GM19397 (cell line): ENCODE data around the gene CAST.
A peak's percentile ranks its signal among the peaks of the same experiment; 100 is the strongest.
"Not testable (repeated sequence)": the region's sequence is repeated elsewhere in the genome, so short reads cannot be mapped to it uniquely, and the experiment has no call there.

Experiments used
- ATAC-seq: cut with Tn5 transposase; IDR thresholded peaks from one replicate; pipeline ENCODE4 v1.9.1; 2021; ENCODE audit warnings: mild to moderate bottlenecking, moderate library complexity; ENCODE audit not compliant: unreplicated experiment

CAST gene

DNA sequence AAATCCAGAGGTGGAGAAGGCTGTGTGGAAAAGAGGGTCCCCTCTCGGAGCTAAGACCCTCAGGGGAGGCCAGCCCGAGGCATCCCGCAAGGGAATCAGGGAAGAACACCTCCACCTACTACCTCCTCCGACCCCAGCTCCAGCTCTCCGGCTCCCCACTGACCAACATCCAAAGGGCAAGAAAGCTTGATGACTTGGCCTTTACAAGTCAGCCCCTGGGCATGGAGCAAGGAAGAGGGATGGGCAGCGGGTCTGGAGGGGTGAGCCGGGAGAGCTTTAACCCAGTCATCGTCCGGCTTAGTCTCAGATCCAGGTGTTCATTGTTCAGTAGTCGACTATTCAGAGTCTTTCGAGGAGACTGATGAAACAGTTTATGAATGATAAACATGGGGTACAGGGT is 113.5 kb downstream of the CAST start:
- ATAC-seq = no peak

DNA sequence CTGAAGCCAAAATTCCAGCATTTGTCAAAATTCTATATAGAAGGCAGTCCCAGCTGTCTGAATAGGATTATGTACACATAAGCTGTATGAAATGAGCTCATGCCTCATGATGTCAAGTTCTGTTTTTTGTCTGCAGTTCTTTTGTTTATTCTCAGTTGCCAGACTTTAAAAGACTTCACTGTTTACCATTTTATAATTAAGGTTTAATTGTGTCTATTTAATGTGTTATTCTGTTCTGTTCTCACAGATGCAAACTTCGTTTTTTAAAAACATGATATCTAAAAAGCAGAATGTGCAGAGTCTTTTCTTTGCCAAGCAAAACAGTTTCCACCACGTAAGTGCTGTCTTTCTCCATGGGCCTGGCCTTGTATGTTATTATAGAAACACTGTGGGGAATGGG is 114.4 kb downstream of the CAST start:
- ATAC-seq = no peak

DNA sequence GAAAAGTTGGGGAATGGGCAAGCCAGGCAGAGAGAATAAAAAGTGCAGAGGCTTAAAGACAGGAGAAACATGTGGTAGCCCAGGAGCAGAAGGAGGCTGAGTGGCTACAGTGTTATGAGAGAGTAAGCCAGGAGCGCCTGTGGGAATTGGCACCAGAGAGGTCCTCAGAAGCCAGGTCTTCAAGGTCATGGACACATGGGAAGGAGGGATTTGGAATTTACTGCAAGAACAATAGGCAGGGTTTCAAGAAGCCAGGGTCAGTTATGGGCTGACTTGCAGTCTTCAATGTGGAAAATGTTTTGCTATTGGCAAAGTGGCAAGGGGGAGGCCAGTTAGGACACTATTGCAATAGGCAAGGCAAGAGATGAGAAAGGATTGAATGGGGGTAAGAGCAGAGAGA is 116.2 kb downstream of the CAST start:
- no peak for ATAC-seq

DNA sequence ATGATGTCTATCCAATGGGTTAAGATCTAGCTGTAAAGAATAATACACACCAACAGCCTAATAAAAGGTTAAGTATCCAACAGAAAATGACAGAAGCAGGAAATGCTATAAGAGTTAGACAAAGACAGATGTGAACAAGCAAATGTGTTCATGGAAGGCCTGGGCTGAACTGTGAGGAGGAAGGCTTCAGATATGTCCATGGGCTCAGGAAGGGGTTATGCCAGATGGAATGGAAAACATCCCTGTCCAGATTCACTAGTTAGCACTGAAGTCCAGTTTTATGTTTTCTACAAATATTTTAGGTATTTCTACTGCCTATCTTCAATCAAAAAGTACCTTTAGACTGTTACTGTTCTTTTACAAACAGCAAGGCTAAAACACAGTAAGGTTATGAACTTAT is 118.5 kb downstream of the CAST start:
- no peak for ATAC-seq

DNA sequence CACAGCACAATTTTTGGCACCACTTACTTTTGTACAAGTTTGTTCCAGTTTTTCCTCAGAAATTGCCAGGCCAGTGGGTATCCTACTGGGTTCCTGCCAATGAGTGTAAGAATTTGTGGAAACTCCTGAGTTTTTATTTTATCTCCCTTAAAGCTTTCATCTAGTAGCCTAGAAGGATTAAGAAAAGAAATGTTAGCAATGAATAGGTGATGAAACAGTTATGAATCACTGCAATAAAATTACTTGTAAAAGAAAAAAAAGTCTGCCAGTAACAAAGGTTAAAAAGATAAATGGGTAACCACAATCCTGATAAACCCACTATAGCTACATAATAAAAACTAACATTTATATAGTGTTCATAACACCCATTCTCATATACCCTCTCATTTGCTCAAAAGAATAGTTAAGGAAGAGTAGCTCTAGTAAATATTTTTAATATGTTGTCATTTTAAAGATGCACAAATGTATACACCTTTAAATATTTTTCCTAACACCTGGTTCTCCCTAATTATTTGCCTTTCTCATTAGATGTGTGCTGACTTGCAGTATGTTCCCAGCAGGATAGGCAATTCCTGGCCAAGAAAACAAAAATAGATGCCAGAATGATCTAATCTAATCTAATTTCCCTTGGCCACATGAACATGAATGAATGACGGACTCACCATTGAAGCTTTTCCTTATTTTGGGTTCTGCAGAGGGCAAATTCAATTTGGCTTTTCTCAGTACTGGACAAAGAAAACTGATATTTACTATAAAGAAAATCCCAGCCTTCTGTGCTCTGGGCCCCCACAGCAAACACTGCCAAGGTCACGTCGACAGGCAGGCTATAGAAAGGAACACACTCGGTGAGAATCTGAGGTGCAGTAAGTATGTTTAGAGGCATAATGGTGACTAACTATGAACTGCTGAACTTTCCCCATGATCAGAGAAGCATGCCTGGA is 119.1 kb downstream of the CAST start:
- no peak for ATAC-seq

DNA sequence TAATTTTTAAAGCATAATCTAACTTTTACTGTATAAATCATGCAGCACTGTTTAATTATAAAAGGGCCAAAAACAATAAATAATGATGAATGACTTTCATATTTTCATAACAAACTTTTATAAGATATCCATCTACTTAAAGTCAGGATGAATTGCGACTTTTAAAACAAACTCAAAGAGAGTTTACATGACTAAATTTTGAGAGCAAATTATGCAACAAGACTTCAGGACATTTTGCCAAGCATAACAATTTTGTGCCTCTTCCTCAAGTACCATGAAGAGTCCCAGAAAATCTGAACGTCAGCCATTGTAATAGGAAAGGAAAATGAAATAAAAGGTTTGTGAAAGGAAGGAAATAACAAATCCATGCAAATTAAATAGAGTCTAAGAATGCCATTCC is 121.2 kb downstream of the CAST start:
- no peak for ATAC-seq

DNA sequence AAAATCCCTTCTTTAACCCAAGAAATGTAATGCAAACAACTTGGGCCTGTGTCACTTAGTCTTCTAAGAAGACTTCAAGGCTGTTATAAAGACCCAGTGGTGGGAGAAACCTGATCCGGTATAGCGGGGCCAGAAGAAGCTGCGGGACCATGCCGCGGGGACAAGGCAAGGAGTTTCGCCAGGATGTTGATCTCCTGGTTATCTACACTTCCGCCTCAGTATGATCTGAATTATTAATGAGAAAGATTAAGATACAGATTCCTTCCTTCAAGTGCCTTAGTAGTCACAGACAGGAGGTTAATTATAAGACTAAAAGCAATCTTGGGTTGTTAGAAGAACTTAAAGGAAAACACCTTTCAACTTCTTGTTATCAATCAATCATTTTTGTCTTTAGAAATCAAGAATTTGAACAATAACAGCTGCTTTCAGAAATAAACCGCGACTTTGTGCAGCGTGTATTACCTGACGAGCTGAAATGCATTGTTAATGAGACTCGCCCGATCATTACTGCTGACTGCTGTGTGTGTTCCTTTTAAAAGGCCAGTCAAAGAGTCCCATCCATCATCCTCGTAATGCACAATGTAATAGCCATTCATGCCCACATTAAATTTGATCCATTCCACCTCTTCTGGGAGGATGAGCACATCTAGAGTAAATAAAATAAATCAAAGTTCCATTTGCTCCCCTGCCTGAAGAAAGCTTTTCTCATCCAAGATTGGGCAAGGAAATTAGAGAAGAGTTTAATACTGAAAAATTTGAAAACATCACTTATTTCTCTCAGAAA is 123.3 kb downstream of the CAST start:
- ATAC-seq = no peak

DNA sequence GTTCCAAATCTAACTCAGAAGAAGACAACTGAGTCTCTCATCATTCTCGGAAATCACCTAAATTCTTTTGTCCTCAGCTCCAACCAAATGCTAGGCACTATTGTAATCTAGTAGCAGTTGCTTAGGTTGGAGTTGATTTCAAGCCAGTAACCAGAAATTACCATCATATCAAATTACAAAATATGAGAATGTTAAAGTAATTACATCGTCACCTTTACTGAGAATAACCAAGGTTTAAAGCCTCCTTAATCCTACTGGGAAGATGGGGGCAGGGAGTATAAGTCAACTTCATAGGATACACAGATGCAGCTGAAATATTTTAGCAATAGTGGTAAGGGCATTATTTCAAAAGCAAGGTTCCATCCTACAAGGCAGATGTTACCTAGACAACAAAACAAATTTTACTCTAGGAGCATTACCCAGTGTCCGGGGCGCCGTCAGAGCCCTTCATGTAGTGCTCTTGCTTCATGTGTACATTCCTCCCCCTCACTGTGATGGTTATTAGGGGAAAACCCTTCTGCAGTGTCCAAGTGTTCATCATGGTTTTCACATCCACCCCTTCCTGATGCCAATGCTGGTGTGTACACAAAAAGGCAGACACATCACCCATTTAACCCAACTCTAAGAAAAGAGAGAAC is 126.1 kb downstream of the CAST start:
- no peak for ATAC-seq

DNA sequence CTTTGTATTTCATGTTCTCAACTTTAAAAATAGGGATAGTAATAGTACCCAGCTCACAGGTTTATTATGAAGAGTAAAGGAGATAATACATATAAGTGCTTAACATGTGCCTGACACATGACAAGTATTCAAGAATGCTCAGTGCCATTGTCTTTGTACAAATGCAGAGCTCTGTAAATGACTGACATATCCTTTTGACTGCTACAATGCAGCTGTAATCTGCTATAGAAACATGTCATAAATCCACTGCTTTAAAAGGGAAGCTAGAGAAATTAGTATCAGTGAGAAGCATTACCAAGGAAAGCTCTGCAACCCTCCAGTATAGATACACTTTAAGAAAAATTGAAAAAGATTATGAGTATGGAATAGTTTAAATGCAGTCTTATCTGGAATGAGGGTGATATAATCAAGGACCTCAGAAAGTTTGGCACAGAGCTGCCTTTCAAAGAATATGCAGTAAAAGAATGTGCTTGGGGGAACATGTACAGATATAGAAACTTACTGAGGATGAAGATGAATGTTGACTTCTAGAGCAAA is 127.7 kb downstream of the CAST start:
- ATAC-seq = no peak

DNA sequence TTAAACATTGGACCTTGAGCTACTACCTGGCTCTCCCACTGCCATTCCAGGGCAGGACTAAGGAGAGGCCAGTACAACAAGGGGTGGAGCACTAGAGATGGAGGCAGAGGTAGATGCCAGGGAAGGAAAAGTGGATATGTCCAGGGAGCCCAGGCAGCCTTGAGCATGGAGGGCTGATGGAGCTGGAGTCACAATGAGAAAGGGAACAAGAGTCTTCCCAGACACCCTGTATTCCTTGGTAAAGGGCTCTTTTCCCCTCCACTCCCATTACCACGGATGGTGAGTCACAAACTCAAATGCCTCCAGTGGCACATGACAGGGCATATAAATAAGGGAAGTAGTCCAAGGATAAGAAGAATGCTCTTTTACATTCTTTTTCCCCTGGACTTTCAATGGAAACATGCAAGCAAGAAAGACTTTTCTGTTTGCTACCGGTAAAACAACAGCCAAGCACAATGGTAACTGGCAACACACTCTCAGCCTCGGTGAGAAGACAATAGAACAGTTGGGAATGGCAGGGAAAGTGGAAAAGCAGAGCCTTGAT is 128.9 kb downstream of the CAST start:
- ATAC-seq = no peak

DNA sequence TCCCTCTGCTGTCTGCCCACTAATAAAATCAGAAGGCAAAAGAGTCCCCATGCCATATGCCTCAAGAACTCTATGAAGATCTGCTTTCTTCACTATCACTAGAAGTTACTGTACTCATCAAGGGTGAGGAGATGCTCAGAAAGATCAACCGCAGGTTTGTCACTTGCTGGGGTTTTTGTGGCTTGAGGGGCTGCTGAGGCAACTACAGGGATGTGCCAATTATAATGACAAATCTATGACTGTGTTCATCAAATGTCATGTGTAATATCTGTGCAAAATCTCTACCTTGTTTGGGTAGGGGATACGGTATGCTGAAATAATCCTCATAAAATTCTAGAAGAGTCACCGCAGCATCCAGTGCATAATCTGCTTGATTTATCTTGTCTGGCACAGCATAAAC is 132.6 kb downstream of the CAST start:
- no peak for ATAC-seq

DNA sequence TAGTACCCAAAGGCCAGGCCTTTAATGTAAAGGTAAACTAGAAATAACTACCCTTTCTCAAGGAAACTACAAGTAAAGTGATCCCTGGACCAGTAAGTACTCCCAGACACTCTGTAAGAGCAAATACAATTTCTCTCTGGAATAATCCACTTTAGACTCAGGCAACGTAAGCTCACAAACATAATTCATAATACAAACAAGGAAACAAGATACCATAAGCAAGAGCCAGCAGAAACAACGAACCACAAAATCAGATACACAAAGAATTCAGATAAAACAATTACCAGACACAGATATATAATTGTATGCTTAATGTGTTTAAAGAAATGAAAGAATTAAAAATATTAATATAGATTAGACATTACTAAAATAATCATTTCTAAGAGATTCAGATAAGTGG is 133.4 kb downstream of the CAST start:
- ATAC-seq = no peak

DNA sequence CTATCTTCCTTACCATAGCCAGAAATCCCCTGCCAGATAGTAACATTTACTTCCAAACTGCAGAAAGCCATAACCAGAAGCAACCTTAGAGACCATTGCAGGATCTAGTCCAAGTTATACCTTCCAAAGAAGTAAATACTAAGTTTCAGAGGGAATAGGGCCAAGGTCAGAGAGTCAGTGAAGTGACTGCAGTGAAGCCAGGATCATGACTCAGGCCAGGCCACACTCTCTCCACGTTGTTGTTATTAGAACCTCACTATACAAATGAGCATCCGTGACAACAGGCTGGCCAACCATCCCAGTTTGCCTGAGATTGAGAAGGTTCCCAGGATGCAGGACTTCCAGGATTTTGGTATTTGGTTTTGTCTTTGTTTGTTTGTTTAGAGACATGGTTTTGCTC is 134.3 kb downstream of the CAST start:
- ATAC-seq = no peak

DNA sequence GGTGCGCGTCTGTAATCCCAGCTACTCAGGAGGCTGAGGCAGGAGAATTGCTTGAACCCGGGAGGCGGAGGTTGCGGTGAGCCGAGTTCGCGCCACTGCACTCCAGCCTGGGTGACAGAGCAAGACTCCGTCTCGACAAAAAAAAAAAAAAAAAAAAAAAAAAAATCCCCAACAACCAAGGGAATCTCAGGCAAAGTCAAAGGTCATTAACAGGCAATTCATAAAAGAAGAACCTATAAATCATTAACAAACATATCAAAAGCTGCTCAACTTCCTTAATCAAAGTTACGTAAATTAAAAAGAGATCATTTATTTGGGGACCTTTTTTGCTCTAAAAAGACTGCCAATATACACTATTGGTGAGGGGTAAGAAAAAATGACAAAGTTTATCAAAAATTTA is 139.5 kb downstream of the CAST start:
- not testable (repeated sequence) for ATAC-seq

DNA sequence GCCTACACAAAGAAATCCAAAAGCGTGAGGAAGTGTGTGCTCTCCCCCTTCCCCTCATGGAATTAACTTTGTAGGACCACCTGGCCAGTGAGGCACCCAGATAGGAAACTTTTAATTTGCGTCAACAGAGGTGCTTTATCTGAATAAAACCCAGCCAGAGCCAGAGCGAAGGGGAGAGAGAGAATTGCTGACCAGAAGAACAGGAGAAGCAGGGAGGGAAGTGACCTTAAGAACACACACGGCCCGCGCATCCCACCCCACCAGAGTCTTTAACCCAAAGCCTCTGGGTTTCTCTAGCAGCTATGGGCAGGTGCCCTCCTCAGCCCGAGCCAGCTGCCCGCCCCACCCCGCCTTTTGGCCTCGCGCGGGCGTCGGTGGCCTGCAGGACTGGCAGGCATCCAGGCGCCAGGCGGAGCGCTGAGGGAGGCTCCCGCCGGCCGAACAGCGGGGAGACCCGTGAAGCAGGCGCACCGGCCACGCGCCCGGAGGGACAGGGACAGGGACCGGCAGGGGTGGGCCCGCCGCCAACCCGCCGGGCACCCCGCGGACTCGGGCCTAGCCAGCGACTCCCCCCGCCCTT is 145.0 kb downstream of the CAST start:
- ATAC-seq = peak; percentile 40

DNA sequence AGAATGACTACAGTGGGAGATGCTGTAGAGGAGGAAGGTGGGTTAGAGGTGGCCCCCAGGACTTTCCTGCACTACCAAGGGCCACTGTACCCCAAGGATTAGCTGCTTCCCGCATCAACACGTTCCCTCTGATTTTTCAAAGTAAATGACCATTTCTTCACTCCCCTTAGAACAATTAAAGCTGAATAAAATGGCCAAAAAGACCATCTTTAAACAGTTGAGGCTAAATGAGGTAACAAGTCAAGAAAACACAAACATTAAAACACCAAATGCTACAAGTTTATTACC is 146.3 kb downstream of the CAST start:
- no peak for ATAC-seq

DNA sequence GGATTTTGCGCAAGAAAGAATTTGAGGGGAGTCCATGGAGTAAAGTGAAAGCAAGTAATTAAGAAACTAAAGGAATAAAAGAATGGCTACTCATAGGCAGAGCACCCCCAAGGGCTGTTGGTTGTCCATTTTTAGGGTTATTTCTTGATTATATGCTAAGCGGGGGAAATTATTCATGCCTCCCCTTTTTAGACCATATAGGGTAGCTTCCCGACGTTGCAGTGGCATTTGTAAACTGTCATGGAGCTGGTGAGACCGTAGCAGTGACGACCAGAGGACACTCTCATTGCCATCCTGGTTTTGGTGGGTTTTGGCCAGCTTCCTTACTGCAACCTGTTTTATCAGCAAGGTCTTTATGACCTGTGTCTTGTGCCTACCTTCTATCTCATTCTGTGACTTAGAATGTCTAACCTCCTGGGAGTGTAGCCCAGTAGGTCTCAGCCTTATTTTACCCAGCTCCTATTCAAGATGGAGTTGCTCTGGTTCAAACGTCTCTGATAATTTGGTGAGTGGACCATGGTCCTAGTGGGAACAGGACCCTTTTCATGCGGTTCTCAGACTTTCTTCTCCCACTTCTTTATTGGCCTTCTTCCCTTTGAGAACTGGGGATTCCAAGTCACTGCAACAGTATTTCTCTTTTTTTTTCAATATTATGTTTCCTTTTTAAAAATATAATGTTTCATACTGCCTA is 146.8 kb downstream of the CAST start:
- ATAC-seq = no peak

DNA sequence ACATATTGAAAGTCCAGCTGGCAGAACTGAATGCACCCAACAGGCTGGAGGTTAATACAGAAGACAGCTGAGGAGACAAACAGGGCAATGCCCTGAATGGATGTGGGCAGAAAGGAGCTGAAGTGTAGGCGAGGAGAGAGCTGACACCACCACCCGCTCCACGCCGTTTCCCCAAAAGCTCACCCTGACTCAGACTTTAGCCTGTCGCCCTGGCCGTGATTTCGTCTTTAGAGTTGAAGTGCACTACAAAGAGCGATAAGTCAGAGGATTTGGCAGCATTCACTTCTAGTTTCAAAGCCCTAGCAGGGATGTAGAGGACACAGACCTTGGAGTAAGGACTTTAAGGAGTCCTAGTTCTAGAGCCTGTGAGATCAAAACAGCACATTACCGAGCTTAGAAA is 147.7 kb downstream of the CAST start:
- ATAC-seq = no peak

DNA sequence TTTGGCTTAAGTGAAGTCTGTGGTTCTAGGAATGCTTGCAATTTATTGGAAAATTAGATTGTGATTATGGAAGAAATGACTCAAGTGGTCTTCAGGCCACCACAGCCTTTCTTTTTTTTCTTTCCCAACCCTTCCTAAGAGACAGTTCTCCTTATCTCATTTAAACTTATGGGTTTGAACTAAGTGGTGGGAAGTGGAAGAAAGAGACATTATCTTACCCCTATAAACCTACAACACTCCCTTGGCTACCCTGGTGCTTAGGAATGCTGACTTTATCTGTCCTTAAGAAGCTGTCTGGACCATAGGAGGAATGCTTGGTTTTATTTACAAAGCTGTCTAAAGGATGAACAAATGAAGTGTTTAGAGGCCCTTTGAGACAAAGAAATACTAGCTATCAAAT is 150.7 kb downstream of the CAST start:
- ATAC-seq = no peak

DNA sequence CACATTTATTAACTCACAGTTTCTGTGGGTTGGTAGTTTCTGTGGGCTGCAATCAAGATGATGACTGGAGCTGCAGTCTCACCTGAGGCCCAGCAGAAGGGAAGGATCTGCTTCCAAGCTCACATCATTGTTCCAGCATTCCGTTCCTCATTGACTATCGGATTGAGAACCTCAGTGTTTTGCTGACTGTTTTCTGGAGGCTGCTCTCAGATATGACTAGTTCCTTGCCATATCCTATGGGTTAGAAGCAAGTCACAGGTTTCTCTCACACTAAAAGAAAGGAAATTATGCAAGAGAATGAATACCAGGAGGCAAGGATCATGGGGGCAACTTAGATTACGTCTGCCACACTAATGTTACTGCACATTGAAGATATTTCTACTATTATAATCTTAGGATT is 151.9 kb downstream of the CAST start:
- ATAC-seq = no peak
